ENCODE measurements around the gene GYS1.

DNA sequence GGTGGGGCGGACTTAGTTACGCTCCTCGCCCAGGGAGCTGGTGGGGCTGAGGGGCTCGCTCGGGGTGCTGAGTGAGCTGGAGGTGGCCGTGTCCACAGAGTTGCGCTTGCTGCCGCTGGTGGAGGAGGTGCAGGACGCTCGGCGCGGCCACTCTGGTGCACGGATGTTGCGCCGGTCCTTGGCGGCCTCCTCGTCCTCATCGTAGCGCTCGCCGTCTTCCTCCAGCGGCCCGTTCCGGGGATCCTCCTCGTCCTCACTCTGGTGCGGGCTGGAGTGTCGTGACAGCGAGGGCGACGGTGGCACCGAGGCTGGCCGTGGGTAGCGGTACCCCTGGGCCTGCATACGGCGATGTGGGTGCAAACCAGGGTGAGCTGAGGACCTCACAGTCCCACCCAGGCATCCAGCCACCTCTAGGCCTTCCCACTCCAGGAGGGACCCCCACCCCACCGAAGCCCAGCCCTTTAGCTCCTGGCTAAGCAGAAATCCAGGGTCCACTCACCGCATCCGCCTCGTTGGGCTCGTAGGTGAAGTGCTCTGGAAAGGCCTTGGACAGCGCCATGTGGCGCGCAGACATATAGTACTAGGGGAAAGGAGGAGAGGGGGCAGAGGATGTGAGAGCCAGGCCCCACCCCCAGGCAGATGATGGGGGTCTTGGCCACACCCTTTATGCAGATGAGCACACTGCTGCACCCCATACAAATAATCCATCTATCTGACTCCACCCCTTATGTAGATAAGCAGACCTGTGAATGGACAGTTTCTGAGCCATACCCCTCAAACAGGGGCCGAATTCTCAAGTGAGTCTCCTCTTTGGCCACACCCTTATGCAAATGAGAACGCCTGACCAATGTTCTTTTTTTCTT lies 23.6 kb downstream of the GYS1 start:
- TF ChIP-seq, protein P1, sequence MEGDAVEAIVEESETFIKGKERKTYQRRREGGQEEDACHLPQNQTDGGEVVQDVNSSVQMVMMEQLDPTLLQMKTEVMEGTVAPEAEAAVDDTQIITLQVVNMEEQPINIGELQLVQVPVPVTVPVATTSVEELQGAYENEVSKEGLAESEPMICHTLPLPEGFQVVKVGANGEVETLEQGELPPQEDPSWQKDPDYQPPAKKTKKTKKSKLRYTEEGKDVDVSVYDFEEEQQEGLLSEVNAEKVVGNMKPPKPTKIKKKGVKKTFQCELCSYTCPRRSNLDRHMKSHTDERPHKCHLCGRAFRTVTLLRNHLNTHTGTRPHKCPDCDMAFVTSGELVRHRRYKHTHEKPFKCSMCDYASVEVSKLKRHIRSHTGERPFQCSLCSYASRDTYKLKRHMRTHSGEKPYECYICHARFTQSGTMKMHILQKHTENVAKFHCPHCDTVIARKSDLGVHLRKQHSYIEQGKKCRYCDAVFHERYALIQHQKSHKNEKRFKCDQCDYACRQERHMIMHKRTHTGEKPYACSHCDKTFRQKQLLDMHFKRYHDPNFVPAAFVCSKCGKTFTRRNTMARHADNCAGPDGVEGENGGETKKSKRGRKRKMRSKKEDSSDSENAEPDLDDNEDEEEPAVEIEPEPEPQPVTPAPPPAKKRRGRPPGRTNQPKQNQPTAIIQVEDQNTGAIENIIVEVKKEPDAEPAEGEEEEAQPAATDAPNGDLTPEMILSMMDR (IDR thresholded peaks at IDR 0.05; ENCODE audit: insufficient read depth, low read length) = no peak
- TF ChIP-seq, protein P2, sequence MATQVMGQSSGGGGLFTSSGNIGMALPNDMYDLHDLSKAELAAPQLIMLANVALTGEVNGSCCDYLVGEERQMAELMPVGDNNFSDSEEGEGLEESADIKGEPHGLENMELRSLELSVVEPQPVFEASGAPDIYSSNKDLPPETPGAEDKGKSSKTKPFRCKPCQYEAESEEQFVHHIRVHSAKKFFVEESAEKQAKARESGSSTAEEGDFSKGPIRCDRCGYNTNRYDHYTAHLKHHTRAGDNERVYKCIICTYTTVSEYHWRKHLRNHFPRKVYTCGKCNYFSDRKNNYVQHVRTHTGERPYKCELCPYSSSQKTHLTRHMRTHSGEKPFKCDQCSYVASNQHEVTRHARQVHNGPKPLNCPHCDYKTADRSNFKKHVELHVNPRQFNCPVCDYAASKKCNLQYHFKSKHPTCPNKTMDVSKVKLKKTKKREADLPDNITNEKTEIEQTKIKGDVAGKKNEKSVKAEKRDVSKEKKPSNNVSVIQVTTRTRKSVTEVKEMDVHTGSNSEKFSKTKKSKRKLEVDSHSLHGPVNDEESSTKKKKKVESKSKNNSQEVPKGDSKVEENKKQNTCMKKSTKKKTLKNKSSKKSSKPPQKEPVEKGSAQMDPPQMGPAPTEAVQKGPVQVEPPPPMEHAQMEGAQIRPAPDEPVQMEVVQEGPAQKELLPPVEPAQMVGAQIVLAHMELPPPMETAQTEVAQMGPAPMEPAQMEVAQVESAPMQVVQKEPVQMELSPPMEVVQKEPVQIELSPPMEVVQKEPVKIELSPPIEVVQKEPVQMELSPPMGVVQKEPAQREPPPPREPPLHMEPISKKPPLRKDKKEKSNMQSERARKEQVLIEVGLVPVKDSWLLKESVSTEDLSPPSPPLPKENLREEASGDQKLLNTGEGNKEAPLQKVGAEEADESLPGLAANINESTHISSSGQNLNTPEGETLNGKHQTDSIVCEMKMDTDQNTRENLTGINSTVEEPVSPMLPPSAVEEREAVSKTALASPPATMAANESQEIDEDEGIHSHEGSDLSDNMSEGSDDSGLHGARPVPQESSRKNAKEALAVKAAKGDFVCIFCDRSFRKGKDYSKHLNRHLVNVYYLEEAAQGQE (IDR thresholded peaks at IDR 0.05; ENCODE audit: insufficient replicate concordance, low read depth) = no peak
- no peak for TF ChIP-seq POLR2AphosphoS5 (IDR thresholded peaks at IDR 0.05; ENCODE audit: low read depth)
